ENCODE data around the gene HTRA3.

HTRA3 gene

DNA sequence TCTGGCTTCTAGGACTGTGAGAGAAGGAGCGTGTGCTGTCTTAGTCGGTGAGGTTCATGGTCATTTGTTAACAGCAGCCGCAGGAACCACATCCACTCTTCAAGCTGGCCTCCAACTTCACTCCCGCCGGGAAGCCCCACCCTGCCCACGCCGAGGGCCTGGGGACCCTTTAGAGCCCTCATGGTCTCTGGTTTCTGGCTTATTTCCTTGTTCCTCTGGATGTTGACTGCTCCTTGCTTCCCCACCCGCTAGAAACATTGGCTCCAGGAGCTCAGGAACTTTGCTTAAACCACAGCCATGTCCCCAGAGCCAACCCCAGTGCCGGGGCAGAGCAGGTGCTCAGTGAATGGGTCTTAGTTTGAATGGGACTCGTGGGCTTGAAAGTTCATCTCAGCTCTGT, 40.8 kb downstream of the HTRA3 start:
- H3K27me3 ChIP-seq (replicated peaks), result no peaks in the 10 kb centered on the region
- no peak for DNase-seq

DNA sequence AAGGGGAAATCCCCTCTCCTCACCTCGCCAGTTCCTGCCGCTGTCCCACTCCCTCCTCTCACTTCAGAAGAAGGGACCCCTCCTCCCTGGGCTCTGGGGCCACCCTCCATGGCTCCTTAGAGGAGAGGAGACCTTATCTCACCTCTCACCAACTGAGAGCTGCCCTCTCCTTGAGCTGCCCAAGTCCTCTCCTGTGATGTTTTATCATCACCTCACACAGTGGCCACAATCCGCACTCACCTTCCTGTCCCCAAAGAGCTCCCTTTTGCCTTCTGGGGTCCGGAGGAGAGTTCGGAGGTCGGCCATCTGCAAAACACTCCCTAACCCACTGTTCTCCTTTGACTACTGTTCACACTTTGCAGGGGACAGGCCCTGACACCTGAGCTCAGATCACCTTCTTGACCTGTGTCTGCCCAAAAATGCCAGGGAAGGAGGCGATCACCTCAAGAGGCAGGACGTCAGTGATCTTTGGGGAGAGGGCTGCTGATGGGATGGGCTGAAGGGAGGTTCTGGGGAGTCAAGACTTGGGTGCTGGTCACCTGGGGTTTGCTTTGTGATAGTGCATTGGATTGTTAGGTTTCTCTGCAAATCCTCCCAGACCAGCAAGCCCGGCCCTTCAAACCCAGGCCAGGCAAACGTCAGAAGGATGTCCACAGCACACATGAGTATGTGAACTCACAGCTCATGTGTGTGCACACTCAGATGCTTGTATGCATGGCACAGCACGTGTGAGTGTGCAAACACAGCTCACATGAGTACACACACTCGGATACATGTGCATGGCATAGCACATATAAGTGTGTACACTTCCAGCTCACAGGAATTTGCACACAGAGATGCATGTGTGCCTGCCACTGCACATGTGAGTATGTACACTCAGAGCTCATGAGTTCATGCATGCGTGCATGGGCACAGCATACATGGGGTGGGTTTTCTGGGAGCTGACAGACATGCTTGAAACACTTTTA, 41.8 kb downstream of the HTRA3 start:
- TF ChIP-seq, protein P1, sequence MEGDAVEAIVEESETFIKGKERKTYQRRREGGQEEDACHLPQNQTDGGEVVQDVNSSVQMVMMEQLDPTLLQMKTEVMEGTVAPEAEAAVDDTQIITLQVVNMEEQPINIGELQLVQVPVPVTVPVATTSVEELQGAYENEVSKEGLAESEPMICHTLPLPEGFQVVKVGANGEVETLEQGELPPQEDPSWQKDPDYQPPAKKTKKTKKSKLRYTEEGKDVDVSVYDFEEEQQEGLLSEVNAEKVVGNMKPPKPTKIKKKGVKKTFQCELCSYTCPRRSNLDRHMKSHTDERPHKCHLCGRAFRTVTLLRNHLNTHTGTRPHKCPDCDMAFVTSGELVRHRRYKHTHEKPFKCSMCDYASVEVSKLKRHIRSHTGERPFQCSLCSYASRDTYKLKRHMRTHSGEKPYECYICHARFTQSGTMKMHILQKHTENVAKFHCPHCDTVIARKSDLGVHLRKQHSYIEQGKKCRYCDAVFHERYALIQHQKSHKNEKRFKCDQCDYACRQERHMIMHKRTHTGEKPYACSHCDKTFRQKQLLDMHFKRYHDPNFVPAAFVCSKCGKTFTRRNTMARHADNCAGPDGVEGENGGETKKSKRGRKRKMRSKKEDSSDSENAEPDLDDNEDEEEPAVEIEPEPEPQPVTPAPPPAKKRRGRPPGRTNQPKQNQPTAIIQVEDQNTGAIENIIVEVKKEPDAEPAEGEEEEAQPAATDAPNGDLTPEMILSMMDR (IDR thresholded peaks at IDR 0.05; ENCODE audit: low read depth, low read length, missing control alignments), result no peak
- Histone ChIP-seq H3K27me3 (replicated peaks) (no peaks in the 10 kb centered on the region), H3K36me3 (replicated peaks) (no peaks in the 10 kb centered on the region), H3K4me3 (ENCODE audit: low read depth, low read length) (no peak overlapping the region), H3K27ac (no peak overlapping the region)
- DNase-seq, result no peak
- in situ Hi-C loops (cut with HindIII; ENCODE audit: low pct_ligation_motif_present, low sequenced_read_pairs), result no loop called here

More for the DNA sequence above, 40.8 kb downstream of the HTRA3 start:
- Histone ChIP-seq H3K4me3 (ENCODE audit: low read depth, low read length) (no peak overlapping the region), H3K27ac (no peak overlapping the region), H3K36me3 (replicated peaks) (no peaks in the 10 kb centered on the region)
- in situ Hi-C loops (cut with HindIII; ENCODE audit: low pct_ligation_motif_present, low sequenced_read_pairs), result no loop called here
- TF ChIP-seq, protein P1 (IDR thresholded peaks at IDR 0.05; ENCODE audit: low read depth, low read length, missing control alignments), result no peak

DNA sequence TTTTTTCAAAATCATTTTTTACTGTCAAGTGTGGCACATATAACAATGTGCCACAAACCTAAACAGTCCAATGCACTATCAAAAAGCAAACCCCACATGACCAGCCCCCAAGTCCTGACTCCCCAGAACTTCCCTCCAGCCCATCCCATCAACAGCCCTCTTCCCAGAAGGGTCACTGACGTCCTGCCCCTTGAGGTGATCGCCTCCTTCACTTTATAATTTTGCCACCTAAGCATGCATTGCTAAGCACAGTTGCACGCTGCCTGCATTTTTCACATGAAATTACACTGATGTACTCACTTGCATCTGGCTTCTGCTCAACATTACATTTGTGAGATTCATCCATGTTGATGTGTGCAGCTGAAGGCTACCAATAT, 42.5 kb downstream of the HTRA3 start:
- Histone ChIP-seq H3K27ac (no peak overlapping the region), H3K27me3 (replicated peaks) (no peaks in the 10 kb centered on the region), H3K4me3 (ENCODE audit: low read depth, low read length) (no peak overlapping the region), H3K36me3 (replicated peaks) (no peaks in the 10 kb centered on the region)
- no peak for DNase-seq
- TF ChIP-seq, protein P1 (IDR thresholded peaks at IDR 0.05; ENCODE audit: low read depth, low read length, missing control alignments), result no peak
- in situ Hi-C loops (cut with HindIII; ENCODE audit: low pct_ligation_motif_present, low sequenced_read_pairs), result no loop called here

DNA sequence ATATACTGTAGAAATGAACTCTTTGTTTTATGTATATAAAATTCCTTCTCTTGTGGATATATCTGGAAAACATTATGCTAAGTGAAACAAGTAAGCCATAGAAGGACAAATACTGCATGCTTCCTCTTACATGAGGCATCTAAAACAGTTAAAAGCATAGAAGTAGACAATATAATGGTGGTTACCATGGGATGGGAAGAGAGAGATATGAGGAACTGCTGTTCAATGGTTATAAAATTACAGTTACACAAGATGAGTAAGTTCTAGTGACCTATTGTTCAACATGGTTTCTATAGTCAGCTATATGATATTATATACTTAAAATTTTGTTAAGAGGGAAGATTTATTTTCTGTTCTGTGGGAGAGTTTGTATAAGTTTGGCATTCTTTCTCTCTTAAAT, 43.4 kb downstream of the HTRA3 start:
- no peak overlapping the region for H3K4me3 ChIP-seq (ENCODE audit: low read depth, low read length)
- no peaks in the 10 kb centered on the region for H3K27me3 ChIP-seq (replicated peaks)
- H3K36me3 ChIP-seq (replicated peaks), result no peaks in the 10 kb centered on the region
- TF ChIP-seq, protein P1 (IDR thresholded peaks at IDR 0.05; ENCODE audit: low read depth, low read length, missing control alignments), result no peak
- in situ Hi-C loops (cut with HindIII; ENCODE audit: low pct_ligation_motif_present, low sequenced_read_pairs), result no loop called here
- no peak overlapping the region for H3K27ac ChIP-seq
- DNase-seq, result no peak

DNA sequence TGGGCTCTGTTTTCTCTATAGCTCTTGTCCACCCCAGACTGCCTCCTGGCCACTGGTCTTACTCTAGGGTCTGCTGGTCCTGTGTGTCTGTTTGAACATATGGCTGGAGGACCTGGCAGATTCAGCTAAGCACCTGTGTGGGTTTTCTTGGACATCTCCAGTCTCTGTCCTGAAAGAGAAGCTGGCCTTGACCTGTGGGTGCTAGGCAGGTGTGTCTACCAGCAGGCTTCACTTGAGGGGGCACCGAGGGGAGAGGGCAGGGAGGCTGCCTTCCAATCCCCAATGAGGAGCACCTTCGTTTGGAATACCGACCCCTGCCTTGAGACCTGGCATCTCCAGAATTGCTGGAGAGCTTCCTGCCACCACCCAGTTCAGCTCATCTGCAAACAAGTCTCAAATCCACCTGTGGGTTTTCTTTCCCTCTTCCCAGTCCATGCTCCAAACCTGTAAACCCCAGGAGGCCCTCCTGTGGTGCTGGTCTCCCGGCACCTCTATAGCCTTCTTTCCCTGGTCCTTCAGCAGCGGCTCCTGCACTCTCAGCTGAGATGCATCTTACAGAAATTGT, 45.2 kb downstream of the HTRA3 start:
- Histone ChIP-seq H3K27me3 (replicated peaks) (no peaks in the 10 kb centered on the region), H3K36me3 (replicated peaks) (no peaks in the 10 kb centered on the region), H3K27ac (no peak overlapping the region), H3K4me3 (ENCODE audit: low read depth, low read length) (no peak overlapping the region)
- in situ Hi-C loops (cut with HindIII; ENCODE audit: low pct_ligation_motif_present, low sequenced_read_pairs), result no loop called here
- DNase-seq, result no peak
- TF ChIP-seq, protein P1 (IDR thresholded peaks at IDR 0.05; ENCODE audit: low read depth, low read length, missing control alignments), result no peak
